AG09319 (cell line): ENCODE data around the gene NECAB3.

Experiments used
- DNase-seq: peaks from one replicate; pipeline ENCODE4 v3.0.0-alpha.2; 2010; ENCODE audit warnings: low read depth; ENCODE audit errors: extremely low read depth
- CTCF ChIP-seq: IDR thresholded peaks from 2 replicates; pipeline ENCODE4 v1.5.1; 2011; ENCODE audit warnings: low read depth, mild to moderate bottlenecking, inconsistent platforms, low read length, moderate library complexity

The NECAB3 gene

GRCh38 chr20:33629533-33629932, 44.7 kb downstream of the NECAB3 start:
- no peak for TF ChIP-seq CTCF
- no peak for DNase-seq

GRCh38 chr20:33627577-33628216, 46.5 kb downstream of the NECAB3 start:
- DNase-seq, result no peak
- no peak for TF ChIP-seq CTCF

- no peak for TF ChIP-seq CTCF
- no peak for DNase-seq
Observed at GRCh38 chr20:33626190-33626589, 48.0 kb downstream of the NECAB3 start.

- no peak for TF ChIP-seq CTCF
- DNase-seq, result no peak
Observed at GRCh38 chr20:33624399-33624798, 49.8 kb downstream of the NECAB3 start.

GRCh38 chr20:33622705-33623365, 51.4 kb downstream of the NECAB3 start:
- no peak for TF ChIP-seq CTCF
- DNase-seq, result no peak

- no peak for DNase-seq
- TF ChIP-seq CTCF, result no peak
Observed at GRCh38 chr20:33621717-33622400, 52.4 kb downstream of the NECAB3 start.

GRCh38 chr20:33612001-33612400, 62.2 kb downstream of the NECAB3 start:
- TF ChIP-seq CTCF, result no peak
- DNase-seq, result no peak
